WERI-Rb-1 (cell line): ENCODE data around the gene SYTL3.

Experiments used
- DNase-seq: peaks from one replicate; pipeline ENCODE4 v3.0.0-alpha.2; 2020
- H3K27ac ChIP-seq: fragments of 250-450 bp; sonication (Bioruptor Pico); 2 replicates; pipeline ENCODE4 v1.5.1; 2020; ENCODE audit warnings: mild to moderate bottlenecking, moderate library complexity
- H3K27me3 ChIP-seq: fragments of 250-450 bp; sonication (Bioruptor Pico); 2 replicates; pipeline ENCODE4 v1.5.1; 2021; ENCODE audit warnings: mild to moderate bottlenecking, low read depth, moderate library complexity; ENCODE audit not compliant: insufficient read depth, severe bottlenecking
- H3K36me3 ChIP-seq: fragments of 250-450 bp; sonication (Bioruptor Pico); 2 replicates; pipeline ENCODE4 v1.5.1; 2020; ENCODE audit warnings: mild to moderate bottlenecking, moderate library complexity
- H3K4me3 ChIP-seq: 2 replicates; pipeline ENCODE4 v1.5.1; 2011; ENCODE audit warnings: low read depth, mild to moderate bottlenecking, control low read depth, low read length
- H3K9me3 ChIP-seq: fragments of 250-450 bp; sonication (Bioruptor Pico); 2 replicates; pipeline ENCODE4 v1.5.1; 2021; ENCODE audit warnings: mild to moderate bottlenecking, moderate library complexity; ENCODE audit not compliant: severe bottlenecking
- CTCF ChIP-seq: IDR thresholded peaks from 2 replicates; pipeline ENCODE4 v1.5.1; 2011; ENCODE audit warnings: low read depth, mild to moderate bottlenecking, control low read depth, inconsistent platforms, low read length

SYTL3 gene

DNA sequence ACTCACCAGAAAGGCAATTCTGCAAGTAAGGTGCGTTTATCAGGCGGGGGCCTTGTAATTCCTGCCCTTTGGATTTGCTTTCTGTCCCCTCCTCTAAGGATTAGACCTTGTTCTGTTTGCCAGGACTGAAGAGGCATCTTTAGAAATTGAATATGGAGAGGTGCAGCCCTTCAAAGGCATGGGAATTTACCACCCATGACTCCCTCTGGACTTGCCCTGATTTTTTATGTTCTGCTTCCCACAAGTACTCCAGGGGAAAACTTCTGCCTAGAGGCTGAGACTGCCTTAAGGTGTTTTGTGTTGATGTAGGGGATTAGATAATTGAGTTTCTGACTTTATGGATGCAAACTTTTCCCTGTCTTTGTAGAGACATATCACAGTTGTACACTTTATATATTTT lies 30.2 kb downstream of the SYTL3 start:
- DNase-seq = no peak
- Histone ChIP-seq H3K36me3 (no peaks in the 10 kb centered on the region), H3K27me3 (no peaks in the 10 kb centered on the region), H3K4me3 (no peak overlapping the region), H3K27ac (no peak overlapping the region), H3K9me3 (no peaks in the 10 kb centered on the region)
- TF ChIP-seq CTCF = no peak

- Histone ChIP-seq H3K36me3 (no peaks in the 10 kb centered on the region), H3K27ac (no peak overlapping the region), H3K9me3 (no peaks in the 10 kb centered on the region), H3K4me3 (no peak overlapping the region), H3K27me3 (no peaks in the 10 kb centered on the region)
- DNase-seq = no peak
- TF ChIP-seq CTCF = no peak
Observed at GRCh38 chr6:158680481-158680880, 30.6 kb downstream of the SYTL3 start.

DNA sequence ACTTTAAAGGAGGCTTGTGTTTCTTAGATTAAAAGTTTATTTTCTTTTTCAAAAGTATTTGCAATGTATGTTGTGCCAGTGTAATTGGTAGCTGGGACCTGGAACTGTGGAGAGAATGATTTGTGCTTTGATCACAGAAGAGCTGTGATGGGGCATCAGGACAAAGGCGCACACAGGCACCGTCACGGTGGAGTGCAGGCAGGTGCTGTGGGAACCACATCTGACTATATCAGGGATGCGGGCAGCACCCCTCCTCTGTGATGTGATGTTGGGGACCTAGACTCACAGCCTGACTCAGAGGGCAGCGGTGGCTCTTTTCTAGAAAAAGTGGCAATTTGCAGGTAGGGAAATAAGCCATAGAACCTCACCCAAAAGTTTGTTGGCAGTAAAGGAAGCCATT lies 34.5 kb downstream of the SYTL3 start:
- no peaks in the 10 kb centered on the region for H3K27me3 ChIP-seq
- no peaks in the 10 kb centered on the region for H3K36me3 ChIP-seq
- no peak for TF ChIP-seq CTCF
- H3K4me3 ChIP-seq = no peak overlapping the region
- H3K9me3 ChIP-seq = no peaks in the 10 kb centered on the region
- no peak overlapping the region for H3K27ac ChIP-seq
- no peak for DNase-seq

GRCh38 chr6:158684745-158685324 lies 35.0 kb downstream of the SYTL3 start:
- DNase-seq = no peak
- Histone ChIP-seq H3K27me3 (no peaks in the 10 kb centered on the region), H3K27ac (no peak overlapping the region), H3K4me3 (no peak overlapping the region), H3K9me3 (no peaks in the 10 kb centered on the region), H3K36me3 (no peaks in the 10 kb centered on the region)
- TF ChIP-seq CTCF = no peak

DNA sequence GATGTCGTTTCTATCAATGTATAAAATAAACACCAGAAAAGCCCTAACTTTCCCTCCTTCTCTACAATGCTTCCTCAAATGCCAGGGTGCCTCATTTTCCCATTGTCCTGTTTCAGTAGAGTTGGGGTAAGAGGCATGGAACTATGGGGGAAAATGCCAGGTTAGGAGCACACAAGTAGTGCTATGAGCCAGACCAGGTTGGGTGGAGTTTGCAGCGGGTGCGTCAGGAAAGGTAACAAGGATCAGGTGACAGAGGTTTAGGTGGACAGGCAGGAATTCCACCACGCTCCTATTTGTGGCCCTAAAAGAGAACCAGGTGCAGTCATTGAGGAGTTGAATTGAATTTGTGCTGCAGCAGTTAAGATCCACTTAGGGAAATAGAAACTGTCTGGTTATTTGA lies 36.5 kb downstream of the SYTL3 start:
- H3K9me3 ChIP-seq = no peaks in the 10 kb centered on the region
- no peak overlapping the region for H3K27ac ChIP-seq
- H3K27me3 ChIP-seq = no peaks in the 10 kb centered on the region

More for the DNA sequence above, 36.5 kb downstream of the SYTL3 start:
- no peaks in the 10 kb centered on the region for H3K36me3 ChIP-seq
- TF ChIP-seq CTCF = no peak
- no peak for DNase-seq
- H3K4me3 ChIP-seq = no peak overlapping the region
